ENCODE measurements around the gene TMC6.

TMC6 gene

DNA sequence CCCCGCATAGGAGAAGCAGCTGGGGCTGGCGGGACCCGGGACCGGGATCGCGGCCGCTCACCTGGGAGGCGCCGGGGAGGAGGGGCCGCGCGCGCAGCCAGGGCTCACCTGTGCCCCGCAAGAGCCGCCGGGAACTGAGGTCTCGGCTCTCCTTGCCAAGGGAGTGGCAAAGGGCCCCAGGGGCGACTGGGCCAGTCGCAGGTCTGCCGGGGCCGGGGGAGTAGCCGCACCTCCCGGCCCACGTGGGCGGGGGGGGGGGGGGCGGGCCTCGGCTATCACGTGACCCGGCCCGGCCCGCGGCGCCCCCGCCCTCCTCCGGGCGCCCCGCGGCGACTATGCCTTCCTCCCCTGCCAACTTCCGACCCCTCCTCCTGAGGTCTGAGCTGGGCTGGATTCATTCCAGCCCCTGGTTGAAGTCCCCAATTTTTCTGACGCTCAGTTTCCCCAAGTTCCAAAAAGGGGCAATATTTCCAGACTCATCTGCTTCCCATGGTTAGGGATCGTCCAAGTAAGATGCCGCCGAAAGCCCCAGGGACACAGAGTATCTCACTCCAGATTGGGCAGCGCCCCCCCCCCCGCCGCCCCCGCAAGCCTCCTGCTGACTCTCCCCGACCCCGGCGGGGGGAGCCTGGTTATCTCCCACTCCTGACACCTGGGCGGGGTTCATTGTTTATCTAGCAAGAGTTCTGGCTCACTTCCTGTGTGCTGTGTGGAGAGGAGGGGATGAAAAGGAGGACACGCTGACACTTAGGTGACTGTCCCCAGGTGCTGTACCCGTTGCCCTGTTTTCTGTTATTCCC, at the start of gene TMC6:
Gene TMC6, minus strand, starts transcription at position 205 of the 800 bp plus-strand sequence. CDS start 1,923 bp downstream, outside the sequence.
- peak; percentile 57 for DNase-seq

DNA sequence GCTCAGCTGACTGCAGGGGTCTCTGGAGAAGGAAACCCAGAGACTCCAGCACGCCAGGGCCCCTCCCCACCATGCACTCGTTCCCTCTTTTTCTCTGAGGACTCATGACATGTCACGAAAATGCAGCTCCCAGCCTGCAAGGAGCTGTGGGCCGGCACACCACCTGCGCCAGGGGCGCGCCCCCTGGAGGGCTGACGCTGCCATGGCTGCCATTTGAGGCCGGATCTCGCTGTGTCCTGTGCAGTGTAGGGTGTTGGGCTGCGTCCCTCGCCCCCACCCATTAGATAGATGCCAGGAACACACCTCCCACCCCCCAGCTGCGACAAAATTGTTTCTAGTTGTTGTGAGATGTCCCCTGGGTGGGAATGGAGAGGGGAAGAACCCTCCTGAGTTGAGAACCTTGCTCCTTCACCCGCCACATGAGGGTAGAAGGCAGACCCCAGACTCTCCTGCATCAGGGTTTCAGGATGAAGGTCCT, 48.0 kb upstream of the TMC6 start:
- no peak for DNase-seq

DNA sequence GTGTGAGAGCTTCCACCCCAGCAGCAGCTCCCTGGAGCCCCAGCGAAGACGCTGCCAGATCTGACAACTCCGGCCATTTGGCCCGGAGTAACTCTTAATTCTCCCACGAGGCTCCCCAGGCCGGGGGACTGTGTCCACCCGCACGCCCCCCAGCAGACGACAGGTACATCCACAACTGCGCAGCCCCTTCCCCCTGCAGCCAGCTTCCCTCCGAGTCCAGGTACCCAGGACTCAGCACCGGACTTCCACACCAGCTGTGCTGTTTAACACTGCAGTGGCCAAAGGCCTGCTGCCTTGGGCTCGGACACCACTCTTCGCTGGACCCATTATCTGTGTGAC, 47.1 kb upstream of the TMC6 start:
- DNase-seq: no peak

DNA sequence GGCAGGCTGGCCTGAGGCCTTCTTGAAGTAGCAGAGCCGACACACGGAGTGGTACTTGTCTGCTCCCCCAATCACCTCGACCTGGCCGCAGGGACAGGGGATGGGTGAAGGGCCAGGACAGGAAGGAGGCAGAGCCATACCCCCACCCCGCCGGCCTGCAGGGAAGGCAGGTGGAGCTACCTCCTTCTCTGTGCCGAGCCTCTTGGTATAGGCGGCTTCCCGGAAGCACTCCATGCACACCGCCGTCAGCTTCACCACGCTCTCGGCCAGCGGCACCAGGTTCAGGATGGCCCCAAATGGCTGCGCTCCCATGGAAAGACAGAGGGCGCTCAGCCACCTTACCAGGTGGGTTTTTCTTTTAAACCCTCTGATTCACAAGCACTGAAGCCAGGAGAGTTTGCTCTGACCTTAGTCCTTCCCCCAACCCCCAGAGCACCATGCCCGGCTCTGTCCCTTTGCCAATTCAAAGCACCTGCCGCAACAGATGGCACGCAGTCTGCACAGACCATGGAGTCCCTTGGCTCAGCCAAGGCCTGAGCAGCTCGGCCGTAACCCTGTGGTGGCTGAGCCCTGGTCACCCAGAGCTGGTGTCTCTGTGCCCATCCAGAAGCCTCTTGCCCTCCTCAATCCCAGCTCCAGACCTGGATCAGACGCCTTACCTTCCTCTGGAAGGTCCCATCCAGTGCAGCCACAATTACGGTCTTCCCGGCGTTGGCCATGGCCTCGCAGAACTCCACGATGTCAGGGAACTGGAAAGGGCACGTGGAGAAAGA, 46.5 kb upstream of the TMC6 start:
- no peak for DNase-seq

DNA sequence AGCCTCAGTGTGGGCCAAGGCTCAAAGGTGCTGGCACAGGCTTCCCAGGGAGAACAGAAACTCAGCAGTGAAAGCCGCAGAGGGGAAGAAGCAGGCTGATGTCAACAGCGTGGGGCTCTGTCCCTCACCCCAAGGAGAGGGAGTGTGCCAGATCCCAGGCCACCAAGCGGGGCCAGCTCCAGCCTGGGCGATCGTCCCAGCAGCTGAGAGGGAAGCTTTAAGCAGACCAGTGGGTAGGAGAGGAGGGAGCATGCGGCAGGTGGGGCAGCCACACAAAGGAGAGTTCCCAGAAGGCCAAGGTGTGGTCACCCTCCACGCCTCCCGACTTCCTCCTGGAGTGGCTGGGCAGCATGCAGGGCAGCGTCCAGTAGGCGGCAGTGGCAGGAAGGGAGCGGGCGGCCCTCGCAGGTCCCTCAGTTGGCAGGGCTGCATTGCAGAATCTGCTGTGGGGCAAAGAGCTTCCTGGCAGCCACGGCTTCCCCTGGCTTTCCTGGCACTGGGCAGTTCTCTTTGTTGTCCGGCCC, 45.9 kb upstream of the TMC6 start:
- DNase-seq: no peak

- DNase-seq: no peak
Measured at GRCh38 chr17:78173097-78173715, 44.7 kb upstream of the TMC6 start.

GRCh38 chr17:78172249-78173051, 43.9 kb upstream of the TMC6 start:
- DNase-seq: peak; percentile 40

DNA sequence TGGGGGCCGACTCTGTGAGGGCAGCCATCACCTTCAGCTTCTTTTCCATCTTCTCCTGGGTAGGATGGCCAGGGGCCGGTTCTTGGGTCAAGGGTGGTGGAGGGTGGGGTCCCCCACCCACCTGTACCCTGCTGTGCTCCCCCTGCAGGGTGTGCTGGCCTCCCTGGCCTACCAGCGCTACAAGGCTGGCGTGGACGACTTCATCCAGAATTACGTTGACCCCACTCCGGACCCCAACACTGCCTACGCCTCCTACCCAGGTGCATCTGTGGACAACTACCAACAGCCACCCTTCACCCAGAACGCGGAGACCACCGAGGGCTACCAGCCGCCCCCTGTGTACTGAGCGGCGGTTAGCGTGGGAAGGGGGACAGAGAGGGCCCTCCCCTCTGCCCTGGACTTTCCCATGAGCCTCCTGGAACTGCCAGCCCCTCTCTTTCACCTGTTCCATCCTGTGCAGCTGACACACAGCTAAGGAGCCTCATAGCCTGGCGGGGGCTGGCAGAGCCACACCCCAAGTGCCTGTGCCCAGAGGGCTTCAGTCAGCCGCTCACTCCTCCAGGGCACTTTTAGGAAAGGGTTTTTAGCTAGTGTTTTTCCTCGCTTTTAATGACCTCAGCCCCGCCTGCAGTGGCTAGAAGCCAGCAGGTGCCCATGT, 43.2 kb upstream of the TMC6 start:
- peak; percentile 12 for DNase-seq

DNA sequence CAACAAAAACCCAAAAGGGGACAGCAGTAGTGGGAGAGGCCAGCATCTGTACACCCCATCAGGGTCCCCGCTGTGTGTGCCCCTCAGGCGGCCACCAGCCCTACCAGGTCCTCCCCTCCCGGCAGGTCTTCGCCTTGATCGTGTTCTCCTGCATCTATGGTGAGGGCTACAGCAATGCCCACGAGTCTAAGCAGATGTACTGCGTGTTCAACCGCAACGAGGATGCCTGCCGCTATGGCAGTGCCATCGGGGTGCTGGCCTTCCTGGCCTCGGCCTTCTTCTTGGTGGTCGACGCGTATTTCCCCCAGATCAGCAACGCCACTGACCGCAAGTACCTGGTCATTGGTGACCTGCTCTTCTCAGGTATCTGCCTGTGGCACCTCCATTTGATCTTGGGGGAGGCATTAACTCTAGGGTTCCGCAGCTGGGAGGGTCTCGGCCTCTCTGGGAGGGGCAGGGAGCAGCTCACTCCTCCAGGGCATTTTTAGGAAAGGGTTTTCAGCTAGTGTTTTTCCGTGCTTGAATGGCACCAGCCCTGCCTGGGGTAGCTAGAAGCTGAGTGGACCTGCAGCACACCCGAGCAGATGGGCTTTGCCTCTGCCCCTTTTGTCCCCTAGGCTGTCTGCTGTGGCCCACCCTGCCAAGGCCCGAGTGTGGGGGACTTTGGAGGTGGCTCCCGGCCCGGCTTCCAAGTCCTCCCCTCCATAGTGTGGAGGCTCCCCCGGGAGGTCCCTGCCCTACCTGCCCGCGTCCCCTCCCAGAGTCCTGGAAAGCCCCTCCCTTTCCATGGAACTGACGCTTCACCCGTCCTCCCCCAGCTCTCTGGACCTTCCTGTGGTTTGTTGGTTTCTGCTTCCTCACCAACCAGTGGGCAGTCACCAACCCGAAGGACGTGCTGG, 42.4 kb upstream of the TMC6 start:
- DNase-seq: no peak

DNA sequence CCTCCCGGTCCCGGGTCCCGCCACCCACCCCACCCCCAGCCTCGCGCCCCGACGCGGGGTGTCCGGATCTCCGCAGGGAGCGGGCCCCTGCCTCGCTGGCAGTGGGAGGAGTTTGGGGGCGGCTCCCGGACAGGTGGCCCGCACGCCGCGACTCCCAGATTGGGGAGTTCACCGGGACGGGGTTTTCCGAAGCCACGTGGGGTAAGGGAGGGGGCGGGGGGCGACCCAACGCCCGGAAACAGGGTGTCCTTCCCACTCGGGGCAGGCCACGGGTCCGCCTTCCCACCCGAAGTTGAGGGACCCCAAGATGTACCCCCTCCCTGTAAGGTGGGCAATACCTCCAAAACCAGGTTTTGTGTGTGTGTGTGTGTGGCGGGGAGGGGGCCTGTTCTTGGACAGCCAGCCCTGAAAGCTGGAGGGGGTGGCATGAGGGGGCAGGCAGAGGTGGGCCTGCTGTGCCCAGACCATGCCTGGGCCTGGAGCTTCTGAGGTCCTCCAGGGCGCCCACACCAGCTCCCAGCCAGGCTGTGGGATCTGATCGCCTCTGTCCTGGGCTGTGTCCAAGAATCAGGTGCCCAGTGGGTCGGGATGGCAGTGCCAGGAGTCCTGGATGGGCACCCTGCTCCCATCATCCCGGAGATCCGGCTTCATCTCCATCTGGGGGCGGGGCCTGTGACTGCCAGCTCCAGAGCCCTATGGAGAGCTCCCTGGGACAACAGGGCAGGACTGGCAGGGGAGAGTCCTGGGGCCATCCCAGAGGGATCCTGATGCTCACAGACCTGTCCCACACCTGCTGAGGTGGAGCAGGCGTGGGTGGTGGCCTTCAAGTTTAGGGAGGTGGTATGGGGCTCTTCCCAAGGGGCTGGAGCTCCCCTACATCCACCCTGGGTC, 40.6 kb upstream of the TMC6 start:
- DNase-seq: peak; percentile 79

GRCh38 chr17:78168242-78168902, 39.8 kb upstream of the TMC6 start, which contains the start of gene SYNGR2:
Gene SYNGR2, plus strand, starts transcription at chr17:78168581. Its CDS starts 36 bp downstream, at chr17:78168617.
- peak; percentile 74 for DNase-seq

DNA sequence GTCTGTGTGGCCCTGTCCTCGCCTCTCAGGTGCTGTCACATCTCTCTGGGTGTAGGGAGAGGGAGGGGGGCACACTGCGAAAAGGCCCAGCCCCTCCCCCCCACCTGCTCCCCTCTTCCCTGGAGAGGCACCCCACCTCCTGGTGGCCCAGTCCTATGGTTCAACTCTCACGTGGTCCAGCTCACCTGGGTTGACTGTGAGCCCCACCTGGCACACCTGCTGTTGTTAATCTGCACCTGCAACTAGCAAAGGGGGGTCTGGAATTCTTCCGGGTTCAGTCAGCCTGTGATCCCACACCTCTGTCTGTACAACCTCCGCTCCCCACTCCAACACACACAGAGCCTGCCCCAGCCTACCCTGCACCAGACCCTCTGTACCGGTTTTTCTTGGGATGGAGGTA, 37.9 kb upstream of the TMC6 start:
- DNase-seq: no peak

GRCh38 chr17:78164748-78165607, 36.4 kb upstream of the TMC6 start:
- DNase-seq: no peak

DNA sequence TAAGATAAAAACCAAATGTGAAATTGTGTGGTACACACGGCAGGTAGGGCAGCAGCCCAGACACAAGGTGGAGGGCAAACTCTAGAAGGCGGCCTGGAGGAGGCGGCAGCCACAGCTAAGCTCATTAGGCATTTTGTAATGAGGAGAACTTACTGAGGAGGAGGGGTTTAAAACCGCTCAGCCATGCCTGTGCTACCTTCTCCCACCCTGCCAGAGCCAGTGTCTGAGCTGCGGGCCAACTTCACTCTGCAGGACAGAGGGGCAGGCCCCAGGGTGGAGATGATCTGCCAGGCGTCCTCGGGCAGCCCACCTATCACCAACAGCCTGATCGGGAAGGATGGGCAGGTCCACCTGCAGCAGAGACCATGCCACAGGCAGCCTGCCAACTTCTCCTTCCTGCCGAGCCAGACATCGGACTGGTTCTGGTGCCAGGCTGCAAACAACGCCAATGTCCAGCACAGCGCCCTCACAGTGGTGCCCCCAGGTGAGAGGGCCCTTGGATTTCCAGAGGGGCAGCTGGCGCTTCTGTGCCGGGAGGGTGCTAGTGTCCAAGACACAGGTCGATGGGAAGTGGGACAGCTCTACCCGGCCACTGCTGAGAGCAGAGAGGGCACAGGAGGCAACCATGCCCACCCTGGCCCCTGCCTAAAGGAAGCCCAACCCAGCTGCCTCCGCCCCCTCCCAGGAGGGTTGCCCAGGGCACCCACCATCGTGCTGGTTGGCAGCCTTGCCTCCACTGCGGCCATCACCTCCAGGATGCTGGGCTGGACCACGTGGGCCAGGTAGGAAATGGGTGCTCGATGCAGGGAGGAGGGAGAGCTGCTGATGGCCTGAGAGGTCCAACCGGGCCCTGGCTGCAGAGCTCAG, 35.6 kb upstream of the TMC6 start:
- DNase-seq: no peak

DNA sequence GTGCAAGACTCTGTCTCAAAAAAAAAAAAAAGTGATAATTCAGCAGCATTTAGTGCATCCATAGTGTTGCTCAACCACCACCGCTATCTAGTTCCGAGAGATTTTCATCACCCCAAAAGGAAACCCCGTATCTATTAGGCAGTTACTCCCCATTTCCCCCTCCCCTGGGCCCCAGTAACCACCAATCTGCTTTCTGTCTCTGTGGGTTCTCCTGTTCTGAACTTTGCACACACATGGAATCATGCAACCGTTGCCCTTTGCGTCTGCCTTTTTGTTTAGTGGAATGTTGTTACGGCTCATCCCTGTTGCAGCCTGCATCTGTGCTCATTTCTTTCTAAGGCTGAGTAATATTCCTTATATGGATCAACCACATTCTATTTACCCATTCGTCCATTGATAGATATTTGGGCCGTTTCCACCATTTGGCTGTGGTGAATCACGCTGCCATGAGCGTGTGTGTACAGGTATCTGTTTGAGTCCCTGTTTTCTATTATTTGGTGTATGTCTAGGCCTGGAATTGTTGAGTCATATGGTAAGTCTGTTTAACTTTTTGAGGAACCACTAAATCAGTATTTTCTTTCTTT, 31.1 kb upstream of the TMC6 start:
- DNase-seq: no peak

GRCh38 chr17:78154903-78155811, 26.6 kb upstream of the TMC6 start:
- no peak for DNase-seq

Data from NCI-H226 (cell line).